ENCODE measurements around the gene WDHD1. TPM values are rescaled to one million over a fixed set of nuclear protein-coding genes. Genes with fewer than 3 reads are reported as not detected.

The WDHD1 gene
- total RNA-seq, 2 experiments from 2014 or later: 33.5 to 60.3 TPM

GRCh38 chr14:55019968-55020554 is 6.8 kb downstream of the WDHD1 start:
- BruUV-seq (replicated peaks): no TSS peak
- intact Hi-C loops (cut with micrococcal nuclease; ENCODE audit: unreplicated experiment): no loop called here

DNA sequence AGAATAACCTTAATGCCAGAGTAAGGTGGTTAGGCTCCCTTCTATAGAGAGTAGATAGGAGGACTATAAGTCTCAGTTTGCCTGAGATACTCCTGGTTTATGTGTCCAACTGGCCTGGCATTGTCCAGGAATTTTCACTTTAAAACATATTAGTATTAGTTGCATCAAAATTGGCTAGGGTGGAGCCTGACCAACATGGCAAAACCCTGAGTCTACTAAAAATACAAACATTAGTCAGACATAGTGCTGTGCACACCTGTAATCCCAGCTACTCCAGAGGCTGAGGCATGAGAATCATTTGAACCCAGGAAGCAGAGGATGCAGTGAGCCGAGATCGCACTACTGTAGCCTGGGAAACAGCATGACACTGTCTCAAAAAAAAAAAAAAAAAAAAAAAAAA is 11.9 kb downstream of the WDHD1 start:
- Histone ChIP-seq H2AFZ (ENCODE audit: low read length) (no peak overlapping the region), H3K4me1 (ENCODE audit: insufficient read depth, low read length, poor library complexity, severe bottlenecking) (no peaks in the 10 kb centered on the region), H3K36me3 (ENCODE audit: insufficient read depth, low read length) (peaks cover 96% of the 10 kb centered on the region), H3K4me2 (ENCODE audit: low read length) (no peak overlapping the region), H3K79me2 (ENCODE audit: insufficient read depth, low read depth, low read length) (peaks cover 51% of the 10 kb centered on the region; the same call in 1 of the 2 replicates), H3K9me3 (ENCODE audit: low read length) (no peaks in the 10 kb centered on the region), H4K20me1 (ENCODE audit: insufficient read depth, low read length) (no peaks in the 10 kb centered on the region), H3K4me3 (ENCODE audit: low read depth, low read length, poor library complexity, severe bottlenecking) (no peak overlapping the region), H3K27ac (ENCODE audit: low read depth, low read length, poor library complexity, severe bottlenecking) (no peak overlapping the region), H3K9me2 (ENCODE audit: insufficient read depth, low read length) (no peaks in the 10 kb centered on the region)
- DNase-seq (ENCODE audit: low spot score): no peak
- TF ChIP-seq CTCF (conservative IDR thresholded peaks at IDR 0.05; ENCODE audit: low read length) (no peak), EZH2phosphoT487 (IDR thresholded peaks at IDR 0.05; ENCODE audit: borderline replicate concordance, low read depth, low read length) (no peak)
- CTCF ChIA-PET (ENCODE audit: unreplicated experiment): no interaction called here
- POLR2A ChIA-PET: interaction anchor here (0.6 to 3.1 kb wide), 7 partner anchors 12 to 567 kb away, joined by 3 to 19 read pairs (median 5); partner anchors contain the start of genes SOCS4 and WDHD1
- BruUV-seq (replicated peaks): no TSS peak
- intact Hi-C loops (cut with micrococcal nuclease; ENCODE audit: unreplicated experiment): no loop called here

More at GRCh38 chr14:55019968-55020554, 6.8 kb downstream of the WDHD1 start:
- no peaks in the 10 kb centered on the region for H4K20me1 ChIP-seq (ENCODE audit: insufficient read depth, low read length)
- CTCF ChIA-PET (ENCODE audit: unreplicated experiment): no interaction called here
- TF ChIP-seq CTCF (conservative IDR thresholded peaks at IDR 0.05; ENCODE audit: low read length): no peak
- no peak for TF ChIP-seq EZH2phosphoT487 (IDR thresholded peaks at IDR 0.05; ENCODE audit: borderline replicate concordance, low read depth, low read length)
- peaks cover 4% of the 10 kb centered on the region for H3K4me1 ChIP-seq (ENCODE audit: insufficient read depth, low read length, poor library complexity, severe bottlenecking)
- H2AFZ ChIP-seq (ENCODE audit: low read length): no peak overlapping the region
- H3K9me2 ChIP-seq (ENCODE audit: insufficient read depth, low read length): no peaks in the 10 kb centered on the region
- no peak for DNase-seq (ENCODE audit: low spot score)
- peaks cover 91% of the 10 kb centered on the region for H3K36me3 ChIP-seq (ENCODE audit: insufficient read depth, low read length)
- H3K27ac ChIP-seq (ENCODE audit: low read depth, low read length, poor library complexity, severe bottlenecking): no peak overlapping the region
- POLR2A ChIA-PET: no interaction called here
- H3K4me2 ChIP-seq (ENCODE audit: low read length): no peak overlapping the region
- H3K4me3 ChIP-seq (ENCODE audit: low read depth, low read length, poor library complexity, severe bottlenecking): no peak overlapping the region
- no peaks in the 10 kb centered on the region for H3K9me3 ChIP-seq (ENCODE audit: low read length)
- H3K79me2 ChIP-seq (ENCODE audit: insufficient read depth, low read depth, low read length): peaks cover 66% of the 10 kb centered on the region

GRCh38 chr14:55005071-55005470 is 21.8 kb downstream of the WDHD1 start:
- Histone ChIP-seq H3K27ac (ENCODE audit: low read depth, low read length, poor library complexity, severe bottlenecking) (no peak overlapping the region), H2AFZ (ENCODE audit: low read length) (no peak overlapping the region), H3K9me3 (ENCODE audit: low read length) (no peaks in the 10 kb centered on the region), H3K79me2 (ENCODE audit: insufficient read depth, low read depth, low read length) (no peaks in the 10 kb centered on the region), H4K20me1 (ENCODE audit: insufficient read depth, low read length) (no peaks in the 10 kb centered on the region), H3K4me2 (ENCODE audit: low read length) (no peak overlapping the region), H3K4me1 (ENCODE audit: insufficient read depth, low read length, poor library complexity, severe bottlenecking) (no peaks in the 10 kb centered on the region), H3K36me3 (ENCODE audit: insufficient read depth, low read length) (peaks cover 97% of the 10 kb centered on the region), H3K9me2 (ENCODE audit: insufficient read depth, low read length) (no peaks in the 10 kb centered on the region), H3K4me3 (ENCODE audit: low read depth, low read length, poor library complexity, severe bottlenecking) (no peak overlapping the region)
- ChIA-PET POLR2A (interaction anchor here (0.5 to 1.2 kb wide), 4 partner anchors 22 to 624 kb away, joined by 3 to 5 read pairs (median 3); partner anchors contain the start of genes SOCS4 and WDHD1), CTCF (ENCODE audit: unreplicated experiment) (no interaction called here)
- TF ChIP-seq EZH2phosphoT487 (IDR thresholded peaks at IDR 0.05; ENCODE audit: borderline replicate concordance, low read depth, low read length): no peak
- no peak for TF ChIP-seq CTCF (conservative IDR thresholded peaks at IDR 0.05; ENCODE audit: low read length)
- intact Hi-C loops (cut with micrococcal nuclease; ENCODE audit: unreplicated experiment): no loop called here
- no peak for DNase-seq (ENCODE audit: low spot score)
- BruUV-seq (replicated peaks): no TSS peak
